ENCODE measurements around the gene TNFAIP1.
"Not testable (repeated sequence)": the region's sequence is repeated elsewhere in the genome, so short reads cannot be mapped to it uniquely, and the experiment has no call there.

TNFAIP1 gene

GRCh38 chr17:28335201-28335958, at the start of gene TNFAIP1, which contains the start of gene IFT20:
Gene TNFAIP1 (plus strand): TSS chr17:28335761. CDS start chr17:28339522, 3,761 bp downstream.
Gene IFT20 (minus strand): TSS chr17:28335472. CDS start chr17:28331985, 3,487 bp downstream.
- peak; percentile 95 to 99 for DNase-seq (ENCODE audit: low read depth in 2 of 2)

- no peak for DNase-seq (ENCODE audit: low read depth in 2 of 2)
Observed at GRCh38 chr17:28285965-28286364, 49.6 kb upstream of the TNFAIP1 start.

- no peak for DNase-seq (ENCODE audit: low read depth in 2 of 2)
Observed at GRCh38 chr17:28290703-28291102, 44.9 kb upstream of the TNFAIP1 start.

- DNase-seq (ENCODE audit: low read depth in 2 of 2): no peak
Observed at GRCh38 chr17:28291780-28292330, 43.7 kb upstream of the TNFAIP1 start.

GRCh38 chr17:28292878-28293277, 42.7 kb upstream of the TNFAIP1 start:
- not testable (repeated sequence) for DNase-seq (ENCODE audit: low read depth in 2 of 2)

DNA sequence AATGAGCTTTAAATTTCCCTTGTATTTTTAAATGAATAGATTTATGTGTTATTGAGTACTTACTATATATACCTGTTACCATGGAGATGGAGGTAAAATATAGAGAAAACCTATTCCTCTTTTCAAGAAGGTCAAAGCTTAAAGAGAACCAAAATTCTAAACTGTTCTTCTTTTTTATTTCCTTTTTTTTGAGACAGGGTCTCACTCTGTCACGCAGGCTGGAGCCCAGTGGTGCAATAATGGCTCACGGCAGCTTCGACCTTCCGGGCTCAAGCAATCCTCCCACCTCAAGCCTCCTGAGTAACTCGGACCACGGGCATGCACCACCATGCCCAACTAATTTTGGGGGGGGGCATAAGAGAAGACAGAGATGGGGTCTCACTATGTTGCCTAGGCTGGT, 41.6 kb upstream of the TNFAIP1 start:
- no peak for DNase-seq (ENCODE audit: low read depth in 2 of 2)

DNA sequence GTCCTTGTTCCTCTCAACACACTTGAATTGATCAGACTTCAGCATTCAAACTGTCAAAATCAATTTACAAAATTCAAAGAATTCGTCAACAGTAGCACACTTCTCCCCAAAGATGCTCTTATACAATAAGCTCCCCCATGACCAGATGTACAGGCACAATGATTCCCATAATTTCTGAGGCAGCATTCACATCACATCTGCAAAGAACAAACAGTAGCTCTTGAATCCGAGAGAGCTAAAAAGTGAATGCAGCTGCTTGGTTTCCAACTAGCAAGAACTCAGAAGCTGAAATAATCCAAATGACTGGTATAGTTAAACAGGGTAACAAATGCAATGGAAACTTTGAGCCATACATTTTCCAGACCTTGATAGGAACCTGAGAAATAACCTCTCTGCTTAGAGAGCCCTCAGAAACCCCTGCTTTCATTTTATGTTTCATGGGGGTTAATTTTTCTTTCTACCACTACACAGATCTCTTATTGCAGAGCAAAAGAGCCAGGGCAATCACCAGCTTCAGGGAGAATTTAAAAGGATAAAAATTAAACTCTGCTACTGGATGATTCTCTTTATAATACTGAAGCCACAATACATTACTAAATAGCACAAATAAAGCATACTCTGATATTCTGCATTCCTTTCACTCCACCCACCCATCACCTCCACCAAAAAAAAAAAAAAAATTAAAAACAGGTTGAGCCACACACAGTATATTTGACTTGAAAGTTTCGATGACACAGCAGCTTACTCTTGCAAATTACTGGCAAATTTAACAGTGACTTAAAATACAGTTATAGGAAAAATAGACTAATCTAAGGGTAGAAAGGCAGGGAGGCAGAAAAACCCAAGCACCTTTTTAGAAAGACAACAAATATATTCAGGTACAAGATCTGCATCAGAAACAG, 39.6 kb upstream of the TNFAIP1 start:
- no peak for DNase-seq (ENCODE audit: low read depth in 2 of 2)

- DNase-seq (ENCODE audit: low read depth in 2 of 2): no peak
Observed at GRCh38 chr17:28298449-28298848, 37.1 kb upstream of the TNFAIP1 start.

GRCh38 chr17:28306954-28307401, 28.6 kb upstream of the TNFAIP1 start:
- DNase-seq (ENCODE audit: low read depth in 2 of 2): no peak

GRCh38 chr17:28313841-28314240, 21.7 kb upstream of the TNFAIP1 start:
- DNase-seq (ENCODE audit: low read depth in 2 of 2): no peak

GRCh38 chr17:28315846-28316705, 19.5 kb upstream of the TNFAIP1 start:
- DNase-seq (ENCODE audit: low read depth in 2 of 2): no peak

DNA sequence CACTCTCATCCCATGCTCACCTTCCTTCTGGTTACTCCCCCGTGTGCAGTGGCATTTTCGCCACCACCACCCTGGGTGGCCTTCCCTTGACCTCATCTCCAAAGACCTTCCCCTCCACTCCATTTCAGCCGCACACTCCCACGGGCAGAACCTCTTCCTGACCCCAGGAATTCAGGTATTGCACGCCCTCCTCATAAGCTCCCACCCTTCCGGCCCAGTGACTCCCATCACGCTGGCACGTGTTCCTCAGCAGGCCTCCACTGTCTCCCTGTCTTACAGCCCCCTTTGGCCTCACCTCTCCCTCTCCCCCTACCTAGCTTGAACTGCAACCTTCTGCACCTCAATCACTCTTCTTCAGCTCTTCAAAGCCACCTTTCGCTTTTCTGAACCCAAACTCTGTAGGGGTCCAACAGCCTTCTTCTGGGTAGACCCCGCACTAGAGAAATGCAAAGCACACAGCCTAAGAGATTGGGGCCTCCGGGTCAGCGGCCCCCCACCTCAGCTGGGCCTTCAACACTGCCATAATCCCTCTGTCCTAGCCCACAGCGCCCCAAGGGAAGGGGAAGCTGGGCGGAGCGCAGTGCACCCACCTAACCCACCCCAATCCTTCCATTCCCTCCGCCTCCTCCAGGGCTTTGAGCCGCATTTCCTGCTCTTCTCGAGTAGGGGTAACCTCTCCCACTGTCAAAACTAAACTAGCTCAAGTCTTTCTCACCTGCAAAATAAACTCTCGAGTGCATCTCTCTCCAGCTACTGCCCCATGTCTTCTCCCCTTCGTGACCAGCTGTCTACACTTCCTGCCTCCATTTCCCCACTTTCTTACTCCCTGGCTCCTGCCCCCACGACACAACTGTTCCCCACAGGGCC, 18.2 kb upstream of the TNFAIP1 start:
- no peak for DNase-seq (ENCODE audit: low read depth in 2 of 2)

DNA sequence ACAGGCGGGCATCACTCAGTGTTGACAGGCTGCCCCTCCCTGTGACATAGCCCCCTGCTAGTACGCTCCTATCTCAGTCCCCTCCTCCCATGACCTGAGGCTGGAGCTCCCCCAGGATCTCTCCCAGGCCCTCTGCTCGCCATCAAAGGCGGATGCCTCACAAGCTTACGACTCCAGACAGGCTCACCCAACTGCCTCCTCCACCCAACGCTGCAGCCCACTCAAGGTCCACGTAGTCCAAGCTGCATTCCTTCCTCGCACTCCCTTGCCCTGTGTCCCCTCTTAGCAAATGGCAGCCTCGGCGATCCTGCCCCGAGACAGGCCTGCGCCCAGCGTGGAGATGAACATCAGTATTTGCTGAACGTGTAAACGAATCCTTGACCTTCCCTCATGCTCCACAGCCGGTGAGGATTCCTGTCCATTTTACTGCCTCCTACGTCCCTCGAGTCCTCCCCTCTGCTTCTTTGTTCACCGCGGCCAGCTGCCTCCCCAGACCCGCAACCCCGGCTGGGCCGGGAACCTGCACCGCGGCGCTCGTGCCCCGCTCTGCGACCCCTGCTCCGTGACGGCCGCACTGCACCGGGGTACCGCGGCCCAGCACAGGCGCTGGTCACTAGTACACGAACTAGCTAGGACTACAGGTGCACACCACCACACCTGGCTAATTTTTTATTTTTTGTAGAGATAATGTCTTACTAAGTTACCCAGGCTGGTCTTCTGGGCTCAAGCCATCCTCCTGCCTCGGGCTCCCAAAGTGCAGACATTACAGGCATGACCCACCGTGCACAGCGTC, 17.4 kb upstream of the TNFAIP1 start:
- no peak for DNase-seq (ENCODE audit: low read depth in 2 of 2)

- DNase-seq (ENCODE audit: low read depth in 2 of 2): peak; percentile 89 to 91
Observed at GRCh38 chr17:28318759-28319597, 16.6 kb upstream of the TNFAIP1 start, which contains the start of gene TMEM97. Gene TMEM97 (plus strand): TSS chr17:28319200. CDS start chr17:28319240, 40 bp downstream.

GRCh38 chr17:28319598-28319935, 16.0 kb upstream of the TNFAIP1 start:
- no peak for DNase-seq (ENCODE audit: low read depth in 2 of 2)

GRCh38 chr17:28320215-28321061, 15.1 kb upstream of the TNFAIP1 start:
- no peak for DNase-seq (ENCODE audit: low read depth in 2 of 2)

DNA sequence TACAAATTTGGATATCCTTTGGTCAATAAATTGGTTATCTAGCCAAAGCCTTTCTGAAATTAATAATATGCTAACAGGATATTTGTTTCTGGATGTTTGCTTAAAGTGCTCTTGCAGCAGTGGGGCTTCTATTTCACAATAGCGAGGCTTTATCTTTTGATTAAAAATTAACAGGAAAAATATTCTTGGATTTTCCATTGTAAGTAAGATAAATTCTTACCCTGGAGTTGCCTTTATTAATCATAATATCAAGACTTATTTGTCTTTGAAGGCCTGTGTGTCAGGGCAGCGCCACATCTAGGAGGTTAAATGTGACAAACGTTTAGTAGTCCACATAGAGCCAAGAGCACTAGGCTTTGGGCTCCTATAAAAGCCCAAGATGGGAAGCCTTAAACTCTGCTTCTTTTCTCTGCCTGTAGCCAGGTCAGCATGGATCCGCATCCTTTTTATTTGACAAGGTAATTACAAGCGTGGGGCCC, 11.3 kb upstream of the TNFAIP1 start:
- no peak for DNase-seq (ENCODE audit: low read depth in 2 of 2)
